Measurements from ENCODE around the gene CAPRIN1. TPM values are rescaled to one million over a fixed set of nuclear protein-coding genes. Genes with fewer than 3 reads are reported as not detected.

Gene CAPRIN1
- total RNA-seq, 1 experiment from 2014 or later: 199 TPM

GRCh38 chr11:34114014-34114413 lies 62.5 kb downstream of the CAPRIN1 start:
- H3K9me3 ChIP-seq: no peaks in the 10 kb centered on the region
- H3K27me3 ChIP-seq: no peaks in the 10 kb centered on the region
- H3K4me3 ChIP-seq: no peak overlapping the region
- no peak for DNase-seq
- peaks cover 92% of the 10 kb centered on the region for H3K36me3 ChIP-seq

- Histone ChIP-seq H3K9me3 (no peaks in the 10 kb centered on the region), H3K27me3 (no peaks in the 10 kb centered on the region), H3K36me3 (peaks cover 92% of the 10 kb centered on the region), H3K4me3 (no peak overlapping the region)
- no peak for DNase-seq
Observed at GRCh38 chr11:34114471-34114870, 62.9 kb downstream of the CAPRIN1 start.

- no peak for DNase-seq
- Histone ChIP-seq H3K4me3 (no peak overlapping the region), H3K9me3 (no peaks in the 10 kb centered on the region), H3K36me3 (peaks cover 90% of the 10 kb centered on the region), H3K27me3 (no peaks in the 10 kb centered on the region)
Observed at GRCh38 chr11:34120651-34121050, 69.1 kb downstream of the CAPRIN1 start.

- no peak overlapping the region for H3K4me3 ChIP-seq
- H3K27me3 ChIP-seq: no peaks in the 10 kb centered on the region
- no peaks in the 10 kb centered on the region for H3K9me3 ChIP-seq
- H3K36me3 ChIP-seq: peaks cover 87% of the 10 kb centered on the region
- no peak for DNase-seq
Observed at GRCh38 chr11:34124885-34125668, 73.5 kb downstream of the CAPRIN1 start.

GRCh38 chr11:34126959-34127848 lies 75.7 kb downstream of the CAPRIN1 start:
- Histone ChIP-seq H3K4me3 (no peak overlapping the region), H3K9me3 (no peaks in the 10 kb centered on the region), H3K27me3 (no peaks in the 10 kb centered on the region), H3K36me3 (peaks cover 88% of the 10 kb centered on the region)
- no peak for DNase-seq

- no peaks in the 10 kb centered on the region for H3K27me3 ChIP-seq
- DNase-seq: no peak
- H3K36me3 ChIP-seq: peaks cover 87% of the 10 kb centered on the region
- no peak overlapping the region for H3K4me3 ChIP-seq
- no peaks in the 10 kb centered on the region for H3K9me3 ChIP-seq
Observed at GRCh38 chr11:34128824-34129223, 77.3 kb downstream of the CAPRIN1 start.

DNA sequence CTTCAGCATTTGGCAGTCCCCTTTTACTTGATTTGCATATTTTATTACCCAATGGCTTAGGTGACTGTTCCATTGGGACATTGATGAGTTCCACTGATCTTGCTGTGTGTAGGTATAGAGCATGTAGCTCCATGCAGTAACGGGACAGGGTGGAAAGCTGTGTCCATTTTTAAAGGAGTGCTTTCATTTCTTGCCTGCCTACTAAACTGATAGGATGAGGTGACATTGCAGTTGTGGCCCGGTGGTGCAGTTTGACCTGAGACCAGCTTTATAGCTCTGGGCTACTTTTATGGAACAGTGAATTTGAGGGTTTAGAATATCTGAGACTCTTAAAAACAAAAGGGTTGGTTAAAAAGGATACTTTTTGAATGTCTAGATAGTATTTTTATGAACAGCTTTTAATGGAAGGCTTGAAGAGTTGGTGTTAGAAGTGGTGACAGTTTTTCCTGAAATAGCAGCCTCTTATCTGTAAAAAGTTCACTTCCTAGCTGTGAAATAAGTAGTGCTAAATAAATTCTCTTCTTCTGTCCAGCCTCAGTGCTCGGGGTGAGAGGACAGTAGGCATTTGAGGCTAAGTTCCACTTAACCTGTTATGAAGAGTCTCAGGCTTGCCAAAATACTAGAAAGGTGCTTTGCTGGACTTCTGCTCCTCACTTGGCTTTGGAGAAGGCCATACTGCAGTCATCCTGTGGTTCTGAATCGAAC lies 80.9 kb downstream of the CAPRIN1 start:
- no peak for DNase-seq
- H3K27me3 ChIP-seq: no peaks in the 10 kb centered on the region
- H3K36me3 ChIP-seq: peaks cover 85% of the 10 kb centered on the region
- no peaks in the 10 kb centered on the region for H3K9me3 ChIP-seq
- H3K4me3 ChIP-seq: no peak overlapping the region

- H3K4me3 ChIP-seq: no peak overlapping the region
- H3K9me3 ChIP-seq: no peaks in the 10 kb centered on the region
- H3K36me3 ChIP-seq: peaks cover 89% of the 10 kb centered on the region
- H3K27me3 ChIP-seq: no peaks in the 10 kb centered on the region
- no peak for DNase-seq
Observed at GRCh38 chr11:34134765-34135164, 83.2 kb downstream of the CAPRIN1 start.

GRCh38 chr11:34135439-34135838 lies 83.9 kb downstream of the CAPRIN1 start:
- Histone ChIP-seq H3K4me3 (no peak overlapping the region), H3K36me3 (peaks cover 89% of the 10 kb centered on the region), H3K27me3 (no peaks in the 10 kb centered on the region), H3K9me3 (no peaks in the 10 kb centered on the region)
- DNase-seq: no peak

DNA sequence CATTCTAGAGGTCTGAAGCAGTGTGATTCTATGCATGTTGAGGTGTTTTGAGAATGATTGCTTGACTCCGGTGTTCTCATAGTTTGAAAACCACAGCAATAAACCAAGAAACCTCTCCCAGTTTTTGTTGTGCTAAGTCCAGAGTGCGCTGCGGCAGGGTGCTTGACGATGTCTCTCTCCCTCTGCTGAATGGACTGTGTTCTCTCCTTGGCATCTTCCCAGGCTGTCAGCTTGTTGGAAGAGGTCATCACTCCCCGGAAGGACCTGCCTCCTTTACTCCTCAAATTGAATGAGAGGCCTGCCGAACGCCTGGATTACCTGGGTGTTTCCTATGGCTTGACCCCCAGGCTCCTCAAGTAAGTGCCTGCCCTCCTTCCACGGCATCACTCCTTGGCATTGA lies 84.9 kb downstream of the CAPRIN1 start:
- DNase-seq: no peak
- Histone ChIP-seq H3K4me3 (no peak overlapping the region), H3K27me3 (no peaks in the 10 kb centered on the region), H3K36me3 (peaks cover 91% of the 10 kb centered on the region), H3K9me3 (no peaks in the 10 kb centered on the region)

DNA sequence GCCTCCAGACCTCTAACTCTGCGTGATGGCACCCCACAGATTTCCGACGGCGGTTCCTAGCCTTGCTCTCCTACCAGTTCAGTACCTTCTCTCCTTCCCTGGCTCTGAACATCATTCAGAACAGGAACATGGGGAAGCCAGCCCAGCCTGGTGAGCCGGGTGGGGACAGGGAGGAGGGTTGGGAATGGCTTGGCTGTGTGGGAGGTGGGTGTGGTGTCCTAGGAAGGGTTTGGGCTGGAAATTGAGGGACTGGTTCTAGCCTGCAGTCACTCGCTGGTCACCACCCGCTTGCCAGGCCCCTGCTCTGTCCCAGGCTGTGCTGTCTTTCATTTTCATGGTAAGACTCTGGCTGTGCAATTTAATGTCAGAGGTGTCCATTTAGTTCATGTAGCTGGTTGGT lies 87.8 kb downstream of the CAPRIN1 start:
- no peak for DNase-seq
- Histone ChIP-seq H3K36me3 (peaks cover 93% of the 10 kb centered on the region), H3K27me3 (no peaks in the 10 kb centered on the region), H3K4me3 (no peak overlapping the region), H3K9me3 (no peaks in the 10 kb centered on the region)

DNA sequence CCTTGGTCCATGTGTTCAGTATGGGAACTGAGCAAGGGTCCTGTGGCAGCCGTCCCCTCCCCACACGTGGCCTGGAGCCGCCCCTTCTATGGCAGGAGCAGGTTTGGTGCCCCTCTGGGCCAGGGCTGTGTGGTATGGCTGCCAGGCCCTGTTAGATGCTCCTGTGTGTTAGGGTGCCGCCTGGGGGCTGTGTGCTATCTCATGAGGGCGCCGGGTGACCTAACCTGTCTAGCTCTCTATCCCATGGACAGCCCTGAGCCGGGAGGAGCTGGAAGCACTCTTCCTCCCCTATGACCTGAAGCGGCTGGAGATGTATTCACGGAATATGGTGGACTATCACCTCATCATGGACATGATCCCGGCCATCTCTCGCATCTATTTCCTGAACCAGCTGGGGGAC lies 88.6 kb downstream of the CAPRIN1 start:
- no peak for DNase-seq
- no peak overlapping the region for H3K4me3 ChIP-seq
- no peaks in the 10 kb centered on the region for H3K9me3 ChIP-seq
- no peaks in the 10 kb centered on the region for H3K27me3 ChIP-seq
- peaks cover 92% of the 10 kb centered on the region for H3K36me3 ChIP-seq

DNA sequence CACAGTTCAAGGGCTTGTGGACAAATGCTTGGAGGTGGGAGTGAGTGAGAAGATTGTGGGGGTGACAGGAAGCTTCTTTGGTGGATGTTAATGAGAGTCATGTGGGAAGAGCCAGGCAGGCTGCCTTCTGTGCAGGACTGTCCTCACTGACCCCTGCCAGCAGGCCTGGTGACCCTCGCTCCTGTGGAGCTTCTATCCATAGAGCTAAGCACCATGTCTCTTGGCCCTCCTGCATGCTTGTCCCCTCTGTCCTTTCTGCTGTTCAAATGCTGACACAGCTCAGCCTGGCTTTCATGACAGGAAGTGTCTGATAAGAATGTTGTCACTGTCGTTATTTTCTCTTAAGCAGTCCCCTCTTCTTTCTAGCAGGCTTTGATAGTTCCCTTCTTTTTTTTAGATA lies 91.5 kb downstream of the CAPRIN1 start:
- H3K9me3 ChIP-seq: no peaks in the 10 kb centered on the region
- H3K4me3 ChIP-seq: no peak overlapping the region
- peaks cover 94% of the 10 kb centered on the region for H3K36me3 ChIP-seq
- no peak for DNase-seq
- H3K27me3 ChIP-seq: no peaks in the 10 kb centered on the region

- no peak for DNase-seq
- Histone ChIP-seq H3K36me3 (peaks cover 98% of the 10 kb centered on the region), H3K27me3 (no peaks in the 10 kb centered on the region), H3K4me3 (no peak overlapping the region), H3K9me3 (no peaks in the 10 kb centered on the region)
Observed at GRCh38 chr11:34145073-34145472, 93.5 kb downstream of the CAPRIN1 start.

DNA sequence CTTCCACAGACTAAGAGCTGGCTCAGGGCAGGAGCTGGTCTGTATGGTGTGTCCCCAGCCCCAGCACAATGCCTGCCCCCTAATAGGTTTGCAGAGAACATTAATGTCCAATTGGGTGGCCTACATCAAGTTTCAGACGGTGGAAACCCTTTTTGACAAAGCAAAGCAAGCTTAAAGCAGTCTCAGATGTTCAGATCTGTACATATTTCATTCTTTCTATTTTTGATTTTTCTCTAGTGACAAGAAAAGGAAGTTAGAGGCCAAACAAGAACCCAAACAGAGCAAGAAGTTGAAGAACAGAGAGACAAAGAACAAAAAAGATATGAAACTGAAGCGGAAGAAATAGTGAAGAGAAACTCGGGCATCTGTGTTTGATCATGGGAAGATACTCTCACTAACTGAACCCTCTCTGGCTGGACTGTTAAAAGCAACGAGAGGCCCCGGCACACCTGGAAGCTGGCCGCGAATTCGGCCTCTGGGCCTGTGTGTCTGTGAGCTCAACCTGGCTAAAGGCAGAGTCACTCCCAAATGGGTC lies 94.4 kb downstream of the CAPRIN1 start:
- DNase-seq: no peak
- no peaks in the 10 kb centered on the region for H3K27me3 ChIP-seq
- H3K9me3 ChIP-seq: no peaks in the 10 kb centered on the region
- peaks cover 97% of the 10 kb centered on the region for H3K36me3 ChIP-seq
- H3K4me3 ChIP-seq: no peak overlapping the region

DNA sequence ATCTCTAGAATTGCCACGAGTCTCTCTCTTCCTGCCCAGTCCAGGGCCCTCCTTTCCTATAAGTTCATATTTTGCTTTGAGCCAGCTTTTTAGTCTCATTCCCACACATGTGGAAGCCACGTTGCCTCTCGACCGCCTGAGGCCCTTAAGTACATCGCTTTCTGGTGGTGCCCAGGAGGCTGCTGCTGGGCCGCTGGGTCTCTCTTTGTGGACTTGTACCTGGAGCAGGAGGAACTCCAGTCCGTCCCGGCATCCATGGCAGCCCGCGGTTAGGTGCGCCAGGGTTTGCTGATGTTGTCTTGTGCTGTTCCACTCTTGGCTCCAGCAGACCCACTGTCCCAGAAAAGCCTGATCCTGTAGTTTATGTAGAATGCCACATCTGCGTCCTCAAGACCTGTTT lies 94.9 kb downstream of the CAPRIN1 start:
- Histone ChIP-seq H3K36me3 (peaks cover 94% of the 10 kb centered on the region), H3K27me3 (no peaks in the 10 kb centered on the region), H3K4me3 (no peak overlapping the region), H3K9me3 (no peaks in the 10 kb centered on the region)
- DNase-seq: no peak

GRCh38 chr11:34146866-34147265 lies 95.3 kb downstream of the CAPRIN1 start:
- no peak overlapping the region for H3K4me3 ChIP-seq
- DNase-seq: no peak
- H3K9me3 ChIP-seq: no peaks in the 10 kb centered on the region
- H3K36me3 ChIP-seq: peaks cover 93% of the 10 kb centered on the region
- no peaks in the 10 kb centered on the region for H3K27me3 ChIP-seq

All from MG63 (cell line).